SK-N-SH (cell line): ENCODE results near the gene C2CD3. TPM values are rescaled to one million over a fixed set of nuclear protein-coding genes. Genes with fewer than 3 reads are reported as not detected.

ENCODE experiments used
- CTCF ChIA-PET: fragments of 300-600, 350-600 bp; formaldehyde crosslinking; extraction: SDS; loops from one replicate; lab custom pipeline; 2021; lab: Yijun Ruan, JAX
- POLR2A ChIA-PET: fragments of 350-600 bp; sonication (Branson Sonifier 250); formaldehyde crosslinking; extraction: SDS; loops from one replicate; lab custom pipeline; 2020; ENCODE audit warnings: antibody characterized with exemption, inconsistent platforms; lab: Yijun Ruan, JAX
- DNase-seq: peaks from one replicate; pipeline ENCODE4 v3.0.0; 2012
- H2AFZ ChIP-seq: fragments of 200-600 bp; sonication (generic); 2 replicates; pipeline ENCODE4 v1.8.1; 2016; ENCODE audit warnings: antibody characterized with exemption, mild to moderate bottlenecking, low read depth
- H3F3A ChIP-seq: fragments of 200-600 bp; sonication (generic); replicated peaks from 2 replicates; pipeline ENCODE3; 2016; ENCODE audit warnings: antibody characterized with exemption, mild to moderate bottlenecking; ENCODE audit not compliant: insufficient read depth
- H3K27ac ChIP-seq, 2 experiments: fragments of 200-500 bp in 1 of 2; fragments of 200-600 bp in 1 of 2; sonication (Bioruptor generic) in 1 of 2; sonication (generic), shearing (Covaris generic) in 1 of 2; 2 replicates each; pipeline versions ENCODE4 v1.5.1 to v1.6.1; 2014 to 2016; ENCODE audit warnings: low read depth in 2 of 2, inconsistent platforms in 1 of 2, low read length in 1 of 2, mild to moderate bottlenecking in 1 of 2, mixed read lengths in 1 of 2
- H3K27me3 ChIP-seq: fragments of 200-600 bp; sonication (generic), shearing (Covaris generic); 2 replicates; pipeline ENCODE4 v1.6.1; 2016; ENCODE audit warnings: mixed run types; ENCODE audit not compliant: insufficient read depth
- H3K36me3 ChIP-seq, 2 experiments: fragments of 200-500 bp in 1 of 2; fragments of 200-600 bp in 1 of 2; sonication (Bioruptor generic) in 1 of 2; sonication (generic) in 1 of 2; replicated peaks in 1 of 2; 2 replicates each; pipeline versions ENCODE3 to v1.5.1; 2014 to 2016; ENCODE audit warnings: low read length in 1 of 2, mild to moderate bottlenecking in 1 of 2; ENCODE audit not compliant: insufficient read depth in 2 of 2, control insufficient read depth in 1 of 2
- H3K4me1 ChIP-seq, 2 experiments: fragments of 200-500 bp in 1 of 2; fragments of 200-600 bp in 1 of 2; sonication (Bioruptor generic) in 1 of 2; sonication (generic), shearing (Covaris generic) in 1 of 2; 2 replicates each; pipeline versions ENCODE4 v1.5.1 to v1.6.1; 2014 to 2016; ENCODE audit warnings: low read depth in 1 of 2, low read length in 1 of 2, mixed run types in 1 of 2; ENCODE audit not compliant: insufficient read depth in 2 of 2, control insufficient read depth in 1 of 2
- H3K4me2 ChIP-seq: fragments of 200-600 bp; sonication (generic), shearing (Covaris generic); 2 replicates; pipeline ENCODE4 v1.6.1; 2017; ENCODE audit warnings: mixed run types
- H3K4me3 ChIP-seq, 2 experiments: fragments of 200-500 bp in 1 of 2; fragments of 200-600 bp in 1 of 2; sonication (Bioruptor generic) in 1 of 2; sonication (generic), shearing (Covaris generic) in 1 of 2; 2 replicates each; pipeline versions ENCODE4 v1.5.1 to v1.8.1; 2014 to 2016; ENCODE audit warnings: low read depth in 2 of 2, inconsistent platforms in 1 of 2, low read length in 1 of 2, mild to moderate bottlenecking in 1 of 2, mixed read lengths in 1 of 2, moderate library complexity in 1 of 2
- H3K79me2 ChIP-seq: fragments of 200-600 bp; sonication (generic); 2 replicates; pipeline ENCODE4 v1.8.1; 2017; ENCODE audit warnings: mild to moderate bottlenecking; ENCODE audit not compliant: insufficient read depth
- H3K9ac ChIP-seq: fragments of 200-600 bp; sonication (generic); 2 replicates; pipeline ENCODE4 v1.6.1; 2017; ENCODE audit warnings: mixed run types
- H3K9me2 ChIP-seq: fragments of 200-600 bp; sonication (generic); 2 replicates; pipeline ENCODE4 v1.6.1; 2017; ENCODE audit warnings: mixed run types
- H3K9me3 ChIP-seq: fragments of 200-600 bp; sonication (generic); 2 replicates; pipeline ENCODE4 v1.6.1; 2017; ENCODE audit warnings: mixed run types, mild to moderate bottlenecking, moderate library complexity
- H4K20me1 ChIP-seq: fragments of 200-600 bp; sonication (generic); 2 replicates; pipeline ENCODE4 v1.6.1; 2017; ENCODE audit warnings: mild to moderate bottlenecking, mixed run types; ENCODE audit not compliant: insufficient read depth
- CHD2 ChIP-seq: fragments of 150-350 bp; IDR thresholded peaks from 2 replicates; pipeline ENCODE4 v1.6.1; 2018; ENCODE audit warnings: low read length; ENCODE audit not compliant: partially characterized antibody
- FOXJ3 ChIP-seq: sonication (generic); formaldehyde crosslinking; IDR thresholded peaks from 2 replicates; pipeline ENCODE4 v1.5.1; 2020; ENCODE audit warnings: mild to moderate bottlenecking, missing genetic modification reagents
- FOXM1 ChIP-seq: IDR thresholded peaks from 2 replicates; pipeline ENCODE4 v1.4.0; 2012; ENCODE audit warnings: low read depth, mild to moderate bottlenecking
- MEF2A ChIP-seq: IDR thresholded peaks from 2 replicates; pipeline ENCODE4 v1.4.0; 2012; ENCODE audit warnings: low read depth, borderline replicate concordance
- NRF1 ChIP-seq: IDR thresholded peaks from 2 replicates; pipeline ENCODE4 v1.6.1; 2012; ENCODE audit warnings: low read depth, mild to moderate bottlenecking, low read length
- RAD21 ChIP-seq: IDR thresholded peaks from 2 replicates; pipeline ENCODE4 v1.6.1; 2012; ENCODE audit warnings: mild to moderate bottlenecking, low read length
- RFX5 ChIP-seq: IDR thresholded peaks from 2 replicates; pipeline ENCODE4 v1.6.1; 2012; ENCODE audit warnings: mild to moderate bottlenecking, improper control_type of control experiment, low read length
- SMC3 ChIP-seq: IDR thresholded peaks from 2 replicates; pipeline ENCODE4 v1.6.1; 2012; ENCODE audit warnings: low read depth, low read length, improper control_type of control experiment
- TAF1 ChIP-seq: IDR thresholded peaks from 2 replicates; pipeline ENCODE4 v1.6.1; 2012; ENCODE audit warnings: low read depth, mild to moderate bottlenecking, low read length, moderate library complexity, borderline replicate concordance
- TEAD4 ChIP-seq: IDR thresholded peaks from 2 replicates; pipeline ENCODE4 v1.4.0; 2012; ENCODE audit warnings: mild to moderate bottlenecking, borderline replicate concordance; ENCODE audit not compliant: insufficient read depth
- USF1 ChIP-seq: IDR thresholded peaks from 2 replicates; pipeline ENCODE4 v1.4.0; 2012; ENCODE audit warnings: low read depth, borderline replicate concordance
- WGBS: methylation state at CpG from one replicate; pipeline ENCODE4 v1.1.6; 2017; ENCODE audit warnings: low lambda C conversion rate; 5-methylcytosine and 5-hydroxymethylcytosine counted together
- polyA plus RNA-seq, 3 experiments: library from polyadenylated mRNA; depleted of rRNA; stranded (reverse); fragments of >200 nt; gene quantifications; 2 replicates each; pipeline ENCODE4 v1.2.3, GENCODE V29; 2012
- TF ChIP-seq, protein P1 (sequence below): IDR thresholded peaks from 2 replicates; pipeline ENCODE4 v1.4.0; 2012; ENCODE audit warnings: low read depth, borderline replicate concordance

C2CD3 gene
- polyA plus RNA-seq, 1 of the 3 experiments (the other 2 are of a cell fraction) = 7.0 TPM

- no peak for TF ChIP-seq USF1
- no peak for TF ChIP-seq FOXJ3 (CRISPR knock-in tag)
- TF ChIP-seq RAD21 = no peak
- no peak for TF ChIP-seq TEAD4
- TF ChIP-seq, all 33 proteins: peak for 0
Observed at GRCh38 chr11:73974604-73975478, 196.0 kb downstream of the C2CD3 start (continued).

- no peak overlapping the region for H3K4me3 ChIP-seq
- CTCF ChIA-PET = interaction anchor here (0.8 to 1.5 kb wide), 2 partner anchors 9 to 283 kb away, joined by 3 to 8 read pairs; no protein-coding TSS in a partner anchor
- no peak for DNase-seq
- no peak overlapping the region for H3K4me2 ChIP-seq
- H3K79me2 ChIP-seq = no peaks in the 10 kb centered on the region
- WGBS = 95% methylated on average over 5 of the region's 11 CpGs
- peaks cover 3% of the 10 kb centered on the region for H3F3A ChIP-seq
- no peaks in the 10 kb centered on the region for H3K27me3 ChIP-seq
- H3K27ac ChIP-seq = no peak overlapping the region
- no peaks in the 10 kb centered on the region for H3K9me3 ChIP-seq
- H2AFZ ChIP-seq = no peak overlapping the region
- no peak for TF ChIP-seq FOXJ3 (CRISPR knock-in tag)
- no peak for TF ChIP-seq FOXM1
- no peak for TF ChIP-seq CHD2
- no peak for TF ChIP-seq TAF1
- TF ChIP-seq, protein P1, sequence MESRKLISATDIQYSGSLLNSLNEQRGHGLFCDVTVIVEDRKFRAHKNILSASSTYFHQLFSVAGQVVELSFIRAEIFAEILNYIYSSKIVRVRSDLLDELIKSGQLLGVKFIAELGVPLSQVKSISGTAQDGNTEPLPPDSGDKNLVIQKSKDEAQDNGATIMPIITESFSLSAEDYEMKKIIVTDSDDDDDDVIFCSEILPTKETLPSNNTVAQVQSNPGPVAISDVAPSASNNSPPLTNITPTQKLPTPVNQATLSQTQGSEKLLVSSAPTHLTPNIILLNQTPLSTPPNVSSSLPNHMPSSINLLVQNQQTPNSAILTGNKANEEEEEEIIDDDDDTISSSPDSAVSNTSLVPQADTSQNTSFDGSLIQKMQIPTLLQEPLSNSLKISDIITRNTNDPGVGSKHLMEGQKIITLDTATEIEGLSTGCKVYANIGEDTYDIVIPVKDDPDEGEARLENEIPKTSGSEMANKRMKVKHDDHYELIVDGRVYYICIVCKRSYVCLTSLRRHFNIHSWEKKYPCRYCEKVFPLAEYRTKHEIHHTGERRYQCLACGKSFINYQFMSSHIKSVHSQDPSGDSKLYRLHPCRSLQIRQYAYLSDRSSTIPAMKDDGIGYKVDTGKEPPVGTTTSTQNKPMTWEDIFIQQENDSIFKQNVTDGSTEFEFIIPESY = no peak
- no peak for TF ChIP-seq MEF2A
- TF ChIP-seq NRF1 = no peak
- TF ChIP-seq RFX5 = no peak
- no peak for TF ChIP-seq SMC3
- no peak overlapping the region for H3K9ac ChIP-seq
- no peaks in the 10 kb centered on the region for H4K20me1 ChIP-seq
- POLR2A ChIA-PET = interaction anchor here (3.9 kb wide), 1 partner anchor 9 kb away, joined by 15 read pairs; the partner anchor contains the start of gene UCP2
- H3K9me2 ChIP-seq = no peaks in the 10 kb centered on the region
- H3K4me1 ChIP-seq = peaks cover 0 to 4% of the 10 kb centered on the region in 2 experiments; a peak in 1 of 4 replicates
- peaks cover 4 to 23% of the 10 kb centered on the region in 2 experiments for H3K36me3 ChIP-seq
Observed at GRCh38 chr11:73972620-73973449, 198.0 kb downstream of the C2CD3 start.
